ENCODE data around the gene REG4.
"Not testable (repeated sequence)": the region's sequence is repeated elsewhere in the genome, so short reads cannot be mapped to it uniquely, and the experiment has no call there.

The REG4 gene

GRCh38 chr1:119806489-119806888, 4.8 kb downstream of the REG4 start:
- no peak for DNase-seq (ENCODE audit: low read depth)

- DNase-seq (ENCODE audit: low read depth) = no peak
Measured at GRCh38 chr1:119805746-119806145, 5.5 kb downstream of the REG4 start.

GRCh38 chr1:119805247-119805646, 6.0 kb downstream of the REG4 start:
- DNase-seq (ENCODE audit: low read depth) = no peak

- DNase-seq (ENCODE audit: low read depth) = no peak
Measured at GRCh38 chr1:119799599-119800177, 11.6 kb downstream of the REG4 start.

GRCh38 chr1:119799003-119799402, 12.3 kb downstream of the REG4 start:
- no peak for DNase-seq (ENCODE audit: low read depth)

GRCh38 chr1:119797606-119798005, 13.7 kb downstream of the REG4 start:
- DNase-seq (ENCODE audit: low read depth) = no peak

GRCh38 chr1:119797162-119797561, 14.1 kb downstream of the REG4 start:
- DNase-seq (ENCODE audit: low read depth) = no peak

GRCh38 chr1:119795261-119796200, 15.7 kb downstream of the REG4 start:
- DNase-seq (ENCODE audit: low read depth) = no peak

GRCh38 chr1:119794876-119795240, 16.4 kb downstream of the REG4 start:
- DNase-seq (ENCODE audit: low read depth) = no peak

- no peak for DNase-seq (ENCODE audit: low read depth)
Measured at GRCh38 chr1:119794230-119794875, 16.9 kb downstream of the REG4 start.

GRCh38 chr1:119791377-119791776, 19.9 kb downstream of the REG4 start:
- DNase-seq (ENCODE audit: low read depth) = no peak

GRCh38 chr1:119790451-119791198, 20.6 kb downstream of the REG4 start:
- DNase-seq (ENCODE audit: low read depth) = no peak

- no peak for DNase-seq (ENCODE audit: low read depth)
Measured at GRCh38 chr1:119787776-119788175, 23.5 kb downstream of the REG4 start.

GRCh38 chr1:119786473-119787050, 24.7 kb downstream of the REG4 start:
- not testable (repeated sequence) for DNase-seq (ENCODE audit: low read depth)

GRCh38 chr1:119786046-119786445, 25.2 kb downstream of the REG4 start:
- not testable (repeated sequence) for DNase-seq (ENCODE audit: low read depth)

GRCh38 chr1:119784191-119784781, 27.0 kb downstream of the REG4 start:
- no peak for DNase-seq (ENCODE audit: low read depth)

- no peak for DNase-seq (ENCODE audit: low read depth)
Measured at GRCh38 chr1:119783354-119784185, 27.7 kb downstream of the REG4 start.

- no peak for DNase-seq (ENCODE audit: low read depth)
Measured at GRCh38 chr1:119782631-119783325, 28.5 kb downstream of the REG4 start.

- no peak for DNase-seq (ENCODE audit: low read depth)
Measured at GRCh38 chr1:119781434-119782210, 29.6 kb downstream of the REG4 start.
